Cortex of kidney (tissue), 1 donor: ENCODE measurements around the gene TCF21.

Source experiments
- DNase-seq: peaks from one replicate; lab custom pipeline; 2025; lab: John Stamatoyannopoulos, UW

The TCF21 gene

DNA sequence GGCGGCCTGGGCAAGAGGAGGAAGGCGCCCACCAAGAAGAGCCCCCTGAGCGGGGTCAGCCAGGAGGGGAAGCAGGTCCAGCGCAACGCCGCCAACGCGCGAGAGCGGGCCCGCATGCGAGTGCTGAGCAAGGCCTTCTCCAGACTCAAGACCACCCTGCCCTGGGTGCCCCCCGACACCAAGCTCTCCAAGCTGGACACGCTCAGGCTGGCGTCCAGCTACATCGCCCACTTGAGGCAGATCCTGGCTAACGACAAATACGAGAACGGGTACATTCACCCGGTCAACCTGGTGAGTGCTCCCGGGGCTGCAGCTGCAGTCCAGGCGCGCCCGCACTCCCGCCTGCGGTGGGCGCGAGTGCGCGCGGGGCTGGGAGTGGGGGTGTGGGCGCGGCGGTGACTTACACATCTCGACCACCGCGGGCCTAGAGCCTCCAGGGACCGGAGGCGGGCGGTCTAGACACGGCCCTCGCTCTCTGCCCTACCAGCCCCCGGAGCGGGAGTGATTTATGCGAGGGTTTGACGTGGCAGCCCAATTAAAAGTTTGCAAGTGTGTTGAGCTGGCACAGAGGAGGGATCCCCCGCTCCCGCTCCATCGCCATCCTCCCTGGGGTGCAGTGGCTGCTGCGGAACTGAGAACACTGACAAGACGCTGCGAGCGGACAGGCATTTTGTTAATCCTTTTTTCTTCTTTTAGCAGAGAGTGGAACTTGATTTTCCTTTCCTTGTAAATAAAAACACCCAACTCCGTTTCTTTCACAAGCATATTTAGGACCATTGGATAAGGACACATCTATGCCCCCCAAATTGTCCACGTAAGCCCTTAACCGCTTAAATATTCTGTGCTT, 867 bp downstream of the TCF21 start:
- no peak for DNase-seq

DNA sequence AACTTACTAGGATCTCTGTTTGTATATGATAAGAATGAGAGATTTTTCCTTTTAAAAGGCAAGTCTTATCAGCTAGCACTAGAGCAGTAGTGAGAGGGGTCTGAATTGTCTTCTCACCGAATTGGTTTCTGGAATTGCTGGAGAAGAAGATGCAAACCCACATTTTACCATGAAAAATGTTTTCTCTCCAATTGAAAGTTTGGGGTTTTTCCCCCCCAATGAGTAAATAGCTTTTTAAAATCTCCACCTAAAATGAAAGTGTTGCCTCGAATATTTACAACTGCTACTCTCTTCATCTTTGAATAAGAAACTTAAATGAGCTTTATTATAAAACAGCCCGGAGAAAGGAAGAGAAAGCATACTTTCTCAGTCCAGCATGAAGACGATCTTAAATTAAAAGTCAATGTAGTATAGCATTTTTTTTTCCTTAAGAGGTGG, 1.8 kb downstream of the TCF21 start:
- DNase-seq, result no peak

DNA sequence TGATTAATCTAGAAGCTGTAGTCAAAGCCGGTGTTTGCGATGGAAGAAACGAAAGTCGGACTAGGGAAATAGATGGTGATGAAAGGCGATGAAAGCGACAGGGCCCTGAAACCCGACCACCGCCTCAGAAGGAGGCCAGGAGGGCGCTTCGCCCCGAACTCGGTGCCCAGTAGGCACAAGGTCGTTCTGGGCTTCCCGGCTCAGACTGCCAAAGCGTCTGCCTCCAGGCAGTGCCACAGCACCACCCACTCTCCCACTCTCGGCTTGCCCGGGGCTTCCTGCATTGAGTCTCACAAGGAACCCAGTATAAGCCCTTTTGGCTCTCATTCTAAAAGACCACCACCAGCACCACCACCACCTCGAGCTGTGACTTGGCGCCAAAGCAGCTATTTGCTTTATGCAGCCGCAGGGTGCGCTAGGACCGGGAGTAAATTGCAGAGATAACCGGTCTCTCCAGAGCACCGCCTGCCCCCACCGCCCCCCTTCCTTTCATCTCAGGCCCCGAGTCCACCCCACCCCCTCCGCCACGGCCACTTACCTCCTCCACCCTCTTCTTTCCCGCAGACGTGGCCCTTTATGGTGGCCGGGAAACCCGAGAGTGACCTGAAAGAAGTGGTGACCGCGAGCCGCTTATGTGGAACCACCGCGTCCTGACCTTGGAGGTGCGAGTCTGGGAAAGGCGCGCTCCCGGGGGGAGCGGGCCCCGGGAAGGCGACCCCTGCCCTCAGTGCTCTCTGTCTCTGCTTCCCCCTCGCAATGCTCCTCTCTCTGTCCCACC, 2.4 kb downstream of the TCF21 start:
- DNase-seq, result no peak

GRCh38 chr6:133891927-133892812, 3.3 kb downstream of the TCF21 start:
- DNase-seq, result no peak

GRCh38 chr6:133892813-133893691, 4.1 kb downstream of the TCF21 start:
- no peak for DNase-seq

GRCh38 chr6:133893946-133894345, 5.0 kb downstream of the TCF21 start:
- no peak for DNase-seq

DNA sequence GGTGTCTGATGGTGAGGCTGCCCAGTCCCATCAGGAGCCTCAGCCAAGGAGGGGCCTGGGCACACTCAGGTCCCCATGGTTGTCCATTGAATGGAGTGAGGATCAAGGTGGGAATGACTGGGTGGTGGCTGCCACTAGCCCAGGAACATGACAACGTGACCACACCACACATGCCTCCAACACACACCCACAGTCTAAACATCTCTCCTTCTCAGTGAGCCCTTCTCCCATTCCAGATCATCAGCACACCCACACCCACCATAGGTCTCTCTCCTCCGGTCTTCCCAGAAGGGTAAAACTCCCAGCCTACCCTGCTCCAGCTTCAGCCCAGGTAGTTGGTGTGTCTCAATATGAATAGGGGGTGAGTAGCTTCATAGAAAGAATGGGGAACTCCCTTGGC, 5.5 kb downstream of the TCF21 start:
- no peak for DNase-seq

GRCh38 chr6:133894795-133895358, 6.0 kb downstream of the TCF21 start:
- no peak for DNase-seq

GRCh38 chr6:133895573-133896343, 6.8 kb downstream of the TCF21 start:
- DNase-seq, result no peak

DNA sequence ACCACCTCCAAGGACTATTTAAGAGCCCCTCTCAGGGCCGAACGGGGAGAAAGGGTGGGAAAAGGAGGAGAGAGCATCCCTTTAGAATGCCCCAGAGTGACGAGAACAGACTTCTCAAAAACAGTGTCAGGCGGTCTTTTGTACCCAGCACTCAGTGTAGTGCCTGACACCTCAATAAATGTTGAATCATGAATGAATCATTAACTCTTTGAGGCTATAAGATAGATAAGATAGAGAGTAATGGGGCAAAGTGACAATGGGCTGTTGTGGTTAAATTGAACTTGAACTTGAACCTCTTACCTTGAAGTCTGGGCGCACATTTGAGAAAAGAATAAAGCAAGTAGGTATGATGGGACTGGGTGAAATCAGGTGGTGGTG, 7.4 kb downstream of the TCF21 start:
- DNase-seq, result no peak

GRCh38 chr6:133898263-133898662, 9.3 kb downstream of the TCF21 start:
- DNase-seq, result no peak

DNA sequence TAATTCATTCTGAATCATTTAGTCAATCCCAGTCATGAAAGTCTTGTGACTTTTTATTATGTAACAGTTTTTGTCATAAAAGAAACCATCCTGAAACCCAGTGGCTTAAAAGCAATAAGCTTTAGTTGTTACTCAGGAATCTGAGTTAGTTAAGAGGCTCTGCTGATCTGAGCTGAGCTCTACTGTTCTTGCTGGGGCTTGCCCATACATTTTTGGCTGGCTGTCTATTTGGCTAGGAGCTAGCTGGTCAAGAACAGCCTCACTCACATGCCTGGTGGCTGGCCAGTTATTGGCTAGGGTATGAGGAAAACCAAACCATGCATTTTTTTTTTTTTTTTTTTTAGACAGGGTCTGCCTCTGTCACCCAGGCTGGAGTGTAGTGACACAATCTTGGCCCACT, 10.6 kb downstream of the TCF21 start:
- DNase-seq, result no peak

GRCh38 chr6:133903855-133904254, 14.9 kb downstream of the TCF21 start:
- DNase-seq, result no peak

DNA sequence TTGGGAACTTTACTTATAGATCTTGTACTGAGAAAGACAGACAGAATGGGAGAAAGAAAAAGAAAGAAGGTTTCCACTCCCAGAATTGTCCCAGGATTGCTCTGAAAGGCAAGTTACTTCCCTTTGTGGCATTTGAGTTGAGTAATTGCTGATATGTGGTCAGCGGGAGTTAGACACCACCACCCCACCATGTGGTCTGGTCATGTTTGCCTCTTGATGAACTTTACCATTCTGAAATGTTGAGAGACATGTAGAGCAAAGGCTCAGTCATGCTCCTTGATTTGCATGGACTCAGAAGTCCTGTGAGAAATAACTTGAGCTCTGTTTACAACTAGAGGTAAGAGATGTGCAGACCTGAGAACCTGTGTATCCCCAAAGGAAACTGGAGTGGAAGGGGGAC, 17.1 kb downstream of the TCF21 start:
- DNase-seq, result no peak

DNA sequence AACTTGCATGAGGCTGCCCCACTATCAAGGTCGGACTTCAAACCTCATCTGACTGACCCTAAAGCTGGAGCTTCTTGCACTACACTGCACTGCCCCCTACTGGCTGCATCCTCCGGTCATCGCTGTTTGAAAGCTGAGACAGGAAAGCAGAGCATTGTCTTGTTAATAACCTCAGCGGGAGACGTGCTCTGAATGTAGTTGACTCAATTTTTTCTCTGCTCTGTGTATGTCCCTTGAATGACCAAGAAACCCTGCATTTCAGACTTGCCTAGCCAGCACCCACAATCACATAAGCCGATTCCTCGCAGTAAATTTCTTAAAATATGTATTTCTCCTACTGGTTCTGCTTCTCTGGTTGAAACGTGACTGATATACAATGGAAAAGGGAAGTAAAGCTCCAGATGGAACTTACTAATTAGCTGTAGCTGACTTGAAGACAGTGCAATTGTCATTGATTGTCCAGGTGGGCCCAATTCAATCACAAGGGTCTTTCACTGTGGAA, 27.8 kb downstream of the TCF21 start:
- no peak for DNase-seq

GRCh38 chr6:133917781-133918180, 28.9 kb downstream of the TCF21 start:
- no peak for DNase-seq

GRCh38 chr6:133918208-133918930, 29.5 kb downstream of the TCF21 start:
- no peak for DNase-seq

DNA sequence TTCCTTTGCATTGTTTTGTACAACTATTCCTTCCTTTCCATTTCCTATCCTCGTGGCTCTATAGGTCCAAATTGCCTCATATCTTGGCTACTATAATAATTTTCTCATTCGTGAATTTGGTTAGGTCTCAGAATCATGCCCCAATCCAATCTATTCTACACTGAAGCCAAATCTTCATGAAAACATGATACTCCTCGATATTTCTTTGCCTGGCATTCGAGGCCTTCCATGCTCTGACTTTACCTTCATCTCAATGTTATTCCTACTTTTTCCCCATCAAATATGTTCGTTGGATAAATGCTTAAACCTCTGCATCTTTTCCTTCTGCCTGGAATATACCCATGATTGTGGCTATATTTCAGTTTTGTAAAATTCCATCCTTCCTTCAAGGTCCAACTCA, 30.4 kb downstream of the TCF21 start:
- no peak for DNase-seq

DNA sequence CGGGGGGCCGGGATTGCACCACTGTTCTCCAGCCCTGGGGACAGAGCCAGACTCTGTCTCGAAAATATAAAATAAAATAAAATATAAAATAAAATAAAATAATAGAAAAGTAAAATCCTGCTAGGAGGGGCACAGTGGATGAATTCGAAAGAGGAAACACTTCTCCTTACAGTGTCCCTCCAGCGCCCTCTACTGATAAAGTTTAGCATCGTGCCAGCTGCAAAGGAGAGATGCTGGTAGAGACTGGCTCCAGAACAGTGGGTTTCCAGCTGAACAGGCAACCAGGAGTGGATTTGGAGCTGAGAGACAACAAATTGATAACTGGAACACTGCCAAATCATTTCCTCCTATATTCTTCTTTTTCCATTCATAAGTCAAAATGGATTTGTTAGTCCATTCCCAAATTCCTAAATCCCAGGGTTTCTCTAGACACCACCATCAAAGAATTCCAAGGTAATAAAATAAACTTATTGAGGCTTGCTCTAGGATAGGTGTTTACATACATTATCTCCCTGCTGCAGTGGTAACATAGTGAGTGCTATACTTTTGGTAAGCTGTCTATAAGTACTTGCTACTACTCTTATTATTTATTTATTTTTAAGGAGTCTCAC, 32.4 kb downstream of the TCF21 start:
- no peak for DNase-seq
